Loucy (cell line): Measurements from ENCODE around the gene FOXP1.

ENCODE experiments used
- H2AFZ ChIP-seq: fragments of 200-600 bp; sonication (generic); 2 replicates; pipeline ENCODE4 v1.6.0; 2016; ENCODE audit warnings: antibody characterized with exemption, mild to moderate bottlenecking, low read length, moderate library complexity
- H3F3A ChIP-seq: fragments of 200-600 bp; 2 replicates; pipeline ENCODE4 v1.6.0; 2016; ENCODE audit warnings: antibody characterized with exemption, low read depth, mild to moderate bottlenecking
- H3K27me3 ChIP-seq: fragments of 200-600 bp; sonication (generic); 2 replicates; pipeline ENCODE4 v1.6.1; 2014; ENCODE audit warnings: low read length, mild to moderate bottlenecking; ENCODE audit not compliant: insufficient read depth, poor library complexity, severe bottlenecking
- H3K36me3 ChIP-seq: fragments of 200-600 bp; sonication (generic); 2 replicates; pipeline ENCODE4 v1.6.1; 2016; ENCODE audit warnings: low read length; ENCODE audit not compliant: insufficient read depth
- H3K4me1 ChIP-seq: fragments of 200-600 bp; sonication (generic); 2 replicates; pipeline ENCODE4 v1.5.1; 2014; ENCODE audit warnings: low read length, mild to moderate bottlenecking; ENCODE audit not compliant: insufficient read depth, poor library complexity, severe bottlenecking
- H3K4me2 ChIP-seq: fragments of 200-600 bp; sonication (generic); 2 replicates; pipeline ENCODE4 v1.6.0; 2014; ENCODE audit warnings: antibody characterized with exemption, low read length, low read depth, mild to moderate bottlenecking; ENCODE audit not compliant: poor library complexity, severe bottlenecking
- H3K4me3 ChIP-seq: fragments of 200-600 bp; sonication (generic); 2 replicates; pipeline ENCODE4 v1.5.1; 2014; ENCODE audit warnings: low read length, mild to moderate bottlenecking, mixed read lengths; ENCODE audit not compliant: poor library complexity, severe bottlenecking
- H3K79me2 ChIP-seq: fragments of 200-600 bp; sonication (generic); 2 replicates; pipeline ENCODE4 v1.6.1; 2014; ENCODE audit warnings: low read length; ENCODE audit not compliant: insufficient read depth
- H3K9ac ChIP-seq: fragments of 200-600 bp; sonication (generic); 2 replicates; pipeline ENCODE4 v1.6.0; 2014; ENCODE audit warnings: mild to moderate bottlenecking, low read depth, low read length, moderate library complexity; ENCODE audit not compliant: poor library complexity, severe bottlenecking
- H3K9me2 ChIP-seq: fragments of 200-600 bp; sonication (generic); replicated peaks from 2 replicates; pipeline ENCODE4 v1.6.1; 2016; ENCODE audit warnings: low read depth, low read length, mixed read lengths
- H3K9me3 ChIP-seq: fragments of 200-600 bp; sonication (generic); 2 replicates; pipeline ENCODE4 v1.6.1; 2014; ENCODE audit warnings: mild to moderate bottlenecking, antibody characterized with exemption, low read length, low read depth; ENCODE audit not compliant: insufficient read depth
- H4K20me1 ChIP-seq: fragments of 200-600 bp; sonication (generic); 2 replicates; pipeline ENCODE4 v1.6.0; 2014; ENCODE audit warnings: antibody characterized with exemption, low read length, mild to moderate bottlenecking; ENCODE audit not compliant: insufficient read depth, poor library complexity, severe bottlenecking
- CTCF ChIP-seq: fragments of 200-600 bp; sonication (generic); conservative IDR thresholded peaks from 2 replicates; pipeline ENCODE4 v1.5.1; 2014; ENCODE audit warnings: mild to moderate bottlenecking, antibody characterized with exemption, low read length
- EZH2phosphoT487 ChIP-seq: fragments of 200-600 bp; IDR thresholded peaks from 2 replicates; pipeline ENCODE4 v1.6.1; 2018; ENCODE audit warnings: antibody characterized with exemption, mild to moderate bottlenecking, moderate library complexity, borderline replicate concordance

The FOXP1 gene

GRCh38 chr3:71243229-71243628 lies 340.3 kb downstream of the FOXP1 start:
- no peak for TF ChIP-seq CTCF
- Histone ChIP-seq H3F3A (no peaks in the 10 kb centered on the region), H4K20me1 (no peaks in the 10 kb centered on the region), H3K27me3 (no peaks in the 10 kb centered on the region), H3K9me2 (no peaks in the 10 kb centered on the region), H3K4me1 (no peaks in the 10 kb centered on the region), H3K36me3 (no peaks in the 10 kb centered on the region), H3K4me3 (no peak overlapping the region), H2AFZ (no peak overlapping the region), H3K9me3 (no peaks in the 10 kb centered on the region), H3K9ac (no peak overlapping the region), H3K4me2 (no peak overlapping the region), H3K79me2 (peaks cover 13% of the 10 kb centered on the region; the same call in 1 of the 2 replicates)

GRCh38 chr3:71241981-71242560 lies 341.5 kb downstream of the FOXP1 start:
- Histone ChIP-seq H3K4me1 (no peaks in the 10 kb centered on the region), H3K9me3 (no peaks in the 10 kb centered on the region), H3K36me3 (no peaks in the 10 kb centered on the region), H4K20me1 (no peaks in the 10 kb centered on the region), H3K79me2 (peaks cover 12% of the 10 kb centered on the region; the same call in 1 of the 2 replicates), H3K27me3 (no peaks in the 10 kb centered on the region), H3K4me2 (no peak overlapping the region), H3K9me2 (no peaks in the 10 kb centered on the region), H2AFZ (no peak overlapping the region), H3K9ac (no peak overlapping the region), H3F3A (no peaks in the 10 kb centered on the region), H3K4me3 (no peak overlapping the region)
- no peak for TF ChIP-seq EZH2phosphoT487
- no peak for TF ChIP-seq CTCF

- TF ChIP-seq EZH2phosphoT487 (no peak), CTCF (no peak)
Observed at GRCh38 chr3:71241246-71241901, 342.2 kb downstream of the FOXP1 start.

More at GRCh38 chr3:71241246-71241901, 342.2 kb downstream of the FOXP1 start:
- Histone ChIP-seq H3K4me3 (no peak overlapping the region), H3K4me2 (no peak overlapping the region), H3K36me3 (peaks cover 2% of the 10 kb centered on the region; the same call in 1 of the 2 replicates), H3K9me3 (no peaks in the 10 kb centered on the region), H3K27me3 (no peaks in the 10 kb centered on the region), H3K9ac (no peak overlapping the region), H3K9me2 (no peaks in the 10 kb centered on the region), H2AFZ (no peak overlapping the region), H3F3A (no peaks in the 10 kb centered on the region), H3K79me2 (peaks cover 10% of the 10 kb centered on the region; the same call in 1 of the 2 replicates), H3K4me1 (no peaks in the 10 kb centered on the region), H4K20me1 (no peaks in the 10 kb centered on the region)
